Measurements from ENCODE around the gene TRAF2. TPM values are rescaled to one million over a fixed set of nuclear protein-coding genes. Genes with fewer than 3 reads are reported as not detected.

The TRAF2 gene
- total and polyA plus RNA-seq, 2 of the 8 experiments (the other 6 are each of a cell fraction or from before 2014, with no cell fraction given): 26.9 to 50.2 TPM

- ChIA-PET POLR2A (ENCODE audit: partially characterized antibody) (interaction anchor here (1.2 to 2.1 kb wide), 4 partner anchors 17 to 124 kb away, joined by 3 to 9 read pairs (median 4); no protein-coding TSS in a partner anchor), CTCF (ENCODE audit: partially characterized antibody) (interaction anchor here (0.6 to 2.1 kb wide), 5 partner anchors 11 to 124 kb away, joined by 3 to 7 read pairs (median 5); no protein-coding TSS in a partner anchor)
- H3K14ac ChIP-seq (ENCODE audit: insufficient read length): no peak overlapping the region
- H3K27ac ChIP-seq (ENCODE audit: low read depth, low read length): no peak overlapping the region; the same call in 1 of the 2 replicates
- H4K20me1 ChIP-seq (replicated peaks in 1 of 2; ENCODE audit: control insufficient read depth in 1 of 2, insufficient read depth in 2 of 2, low read length in 2 of 2): peaks cover 5 to 24% of the 10 kb centered on the region in 2 experiments
- no peak overlapping the region for H4K91ac ChIP-seq (replicated peaks; ENCODE audit: insufficient read length, low read length)
- H2BK12ac ChIP-seq (ENCODE audit: low read depth, low read length): no peak overlapping the region
- no peak overlapping the region for H3K23ac ChIP-seq (ENCODE audit: insufficient read length)
- H2AK5ac ChIP-seq (ENCODE audit: low read depth, low read length): no peak overlapping the region
- H4K5ac ChIP-seq (ENCODE audit: insufficient read length, low read depth, low read length): no peak overlapping the region
- H3K9me3 ChIP-seq (ENCODE audit: insufficient read depth in 2 of 2, low read depth in 1 of 2, low read length in 1 of 2): no peaks in the 10 kb centered on the region
- H3K27me3 ChIP-seq (replicated peaks in 1 of 4; ENCODE audit: control insufficient read depth in 3 of 4, extremely low read depth in 1 of 4, insufficient read depth in 3 of 4, low read length in 3 of 4): no peaks in the 10 kb centered on the region
- no peak overlapping the region for H4K8ac ChIP-seq (ENCODE audit: extremely low read depth, insufficient read depth, low read length)
- peak overlapping the region; percentile 59 for H3K56ac ChIP-seq (replicated peaks; ENCODE audit: insufficient read length, low read depth, low read length)
- H3K4ac ChIP-seq (replicated peaks; ENCODE audit: insufficient read length, low read depth, low read length): peak overlapping the region; percentile 53
- no peak overlapping the region for H2BK15ac ChIP-seq (ENCODE audit: low read length)
- H2AFZ ChIP-seq (ENCODE audit: low read length): no peak overlapping the region
- WGBS, 2 experiments (ENCODE audit: extremely low coverage in 1 of 2, insufficient coverage in 1 of 2, insufficient read length in 1 of 2, insufficient replicate concordance in 2 of 2, low coverage in 1 of 2, low lambda C conversion rate in 2 of 2, missing lambda C conversion rate in 1 of 2): 0% methylated on average over 27 of the region's 45 CpGs; no CpG with 5 or more reads in 1 of the 2 experiments
- peaks cover 12 to 34% (median 16%) of the 10 kb centered on the region in 4 experiments; a peak in 7 of 8 replicates for H3K36me3 ChIP-seq (ENCODE audit: control insufficient read depth in 2 of 4, insufficient read depth in 4 of 4, low read length in 3 of 4)
- H3K79me1 ChIP-seq (ENCODE audit: low read depth, low read length): no peaks in the 10 kb centered on the region
- peaks cover 0 to 18% (median 11%) of the 10 kb centered on the region in 4 experiments; a peak in 5 of 7 replicates for H3K4me1 ChIP-seq (replicated peaks in 1 of 4; ENCODE audit: control insufficient read depth in 3 of 4, insufficient read depth in 4 of 4, low read length in 3 of 4)
- peaks cover 0 to 3% of the 10 kb centered on the region in 2 experiments; a peak in 1 of 4 replicates for H3K79me2 ChIP-seq (ENCODE audit: control insufficient read depth in 1 of 2, insufficient read depth in 2 of 2, low read length in 2 of 2)
- H3K9ac ChIP-seq (replicated peaks in 1 of 4; ENCODE audit: extremely low read depth in 1 of 4, low read depth in 3 of 4, low read length in 3 of 4): peak overlapping the region in 3 of 4 experiments; percentile 42 to 63 (median 60); a peak in 3 of 7 replicates
- no peak overlapping the region for H2BK120ac ChIP-seq (replicated peaks; ENCODE audit: low read depth, low read length)
- no peak overlapping the region; the same call in 1 of the 2 replicates for H2BK5ac ChIP-seq (ENCODE audit: low read depth, low read length)
- H3K4me2 ChIP-seq (ENCODE audit: insufficient read depth in 1 of 2, low read depth in 2 of 2, low read length in 2 of 2): peak overlapping the region; percentile 64 to 66
- H3K18ac ChIP-seq (ENCODE audit: extremely low read depth, low read length): peak overlapping the region; percentile 78
- H2BK20ac ChIP-seq (ENCODE audit: low read length): no peak overlapping the region
- H3K4me3 ChIP-seq (ENCODE audit: extremely low read depth in 1 of 4, insufficient read depth in 2 of 4, low read depth in 3 of 4, low read length in 4 of 4): peak overlapping the region; percentile 68 to 95 (median 72)
- peaks cover 5% of the 10 kb centered on the region; the same call in 1 of the 2 replicates for H3K23me2 ChIP-seq (ENCODE audit: low read depth, low read length)
- no peak for FAIRE-seq
- peak in 1 of 2 experiments; percentile 66 for DNase-seq (ENCODE audit: low read depth in 1 of 2, low spot score in 2 of 2)
- TF ChIP-seq, protein P1, sequence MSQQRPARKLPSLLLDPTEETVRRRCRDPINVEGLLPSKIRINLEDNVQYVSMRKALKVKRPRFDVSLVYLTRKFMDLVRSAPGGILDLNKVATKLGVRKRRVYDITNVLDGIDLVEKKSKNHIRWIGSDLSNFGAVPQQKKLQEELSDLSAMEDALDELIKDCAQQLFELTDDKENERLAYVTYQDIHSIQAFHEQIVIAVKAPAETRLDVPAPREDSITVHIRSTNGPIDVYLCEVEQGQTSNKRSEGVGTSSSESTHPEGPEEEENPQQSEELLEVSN (IDR thresholded peaks at IDR 0.05): no peak
- TF ChIP-seq CHD2 (IDR thresholded peaks at IDR 0.05; ENCODE audit: low read length): no peak
- no peak for TF ChIP-seq BCL11A (IDR thresholded peaks at IDR 0.05; ENCODE audit: low read depth in 2 of 2, low read length in 2 of 2)
- TF ChIP-seq CBX5 (IDR thresholded peaks at IDR 0.05; ENCODE audit: low read depth, low read length): no peak
- TF ChIP-seq ZNF274 (IDR thresholded peaks at IDR 0.05; ENCODE audit: borderline replicate concordance, extremely low read depth, low read length): no peak
- TF ChIP-seq RBBP5 (IDR thresholded peaks at IDR 0.05; ENCODE audit: borderline replicate concordance, low read depth, low read length): 0 out of 2 replicates have a peak, but pooled peaks have one; percentile 48
- no peak for TF ChIP-seq SUZ12 (IDR thresholded peaks at IDR 0.05; ENCODE audit: low read length)
- no peak for TF ChIP-seq POU5F1 (IDR thresholded peaks at IDR 0.05; ENCODE audit: low read depth, low read length)
- TF ChIP-seq FOSL1 (IDR thresholded peaks at IDR 0.05; ENCODE audit: insufficient read depth, low read depth, low read length): no peak
- no peak for TF ChIP-seq YY1 (IDR thresholded peaks at IDR 0.05; ENCODE audit: low read depth, low read length)
- no peak for TF ChIP-seq CEBPB (IDR thresholded peaks at IDR 0.05; ENCODE audit: low read depth, low read length)
- TF ChIP-seq HDAC2 (IDR thresholded peaks at IDR 0.05; ENCODE audit: borderline replicate concordance in 1 of 2, low read depth in 2 of 2, low read length in 2 of 2): 0 out of 4 replicates have a peak, but pooled peaks of 1 of the 2 experiments have one; percentile 28
- TF ChIP-seq PHF8 (conservative IDR thresholded peaks at IDR 0.05; ENCODE audit: low read depth, low read length): peak; percentile 72; the same call in 1 of the 2 replicates
Measured at GRCh38 chr9:136944212-136944518, 57.8 kb downstream of the TRAF2 start.

All from H1 (cell line).